Coronary artery (tissue), 2 donors: ENCODE results near the gene CCDC68.

Source experiments
- DNase-seq: peaks from one replicate; pipeline ENCODE4 v3.0.0-alpha.2; 2017; ENCODE audit warnings: low spot score
- H3K27ac ChIP-seq, 2 donors: fragments of 200-600 bp; sonication (generic); one replicate each; pipeline ENCODE4 v1.5.1; 2016 to 2019
- H3K4me3 ChIP-seq: fragments of 200-600 bp; sonication (generic); 2 replicates; pipeline ENCODE4 v1.5.1; 2016; ENCODE audit warnings: mild to moderate bottlenecking, moderate library complexity
- CTCF ChIP-seq: fragments of 200-600 bp; sonication (generic); IDR thresholded peaks from one replicate; pipeline ENCODE4 v1.5.1; 2019; ENCODE audit warnings: antibody characterized with exemption

The CCDC68 gene

DNA sequence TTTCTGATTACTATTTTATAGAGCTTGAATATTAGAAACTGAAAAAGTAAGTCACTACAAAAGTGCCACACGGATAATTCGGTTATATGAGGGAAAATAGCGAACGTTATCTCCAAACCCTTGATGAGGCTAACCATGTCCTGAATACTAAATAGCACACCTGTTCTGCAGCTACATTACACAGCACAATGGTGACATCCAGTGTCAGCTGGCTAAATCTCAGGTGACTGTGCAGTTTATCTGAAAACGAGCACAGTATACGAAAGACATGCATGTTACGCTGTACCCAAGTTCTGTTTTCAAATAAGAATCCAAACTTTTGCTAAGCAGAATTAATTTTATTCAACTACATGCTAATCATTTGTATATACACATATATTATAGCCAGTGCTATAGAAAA, 9.0 kb downstream of the CCDC68 start:
- H3K4me3 ChIP-seq: no peak overlapping the region
- no peak overlapping the region for H3K27ac ChIP-seq
- TF ChIP-seq CTCF: no peak
- no peak for DNase-seq

- no peak for TF ChIP-seq CTCF
- H3K4me3 ChIP-seq: no peak overlapping the region
- no peak for DNase-seq
- H3K27ac ChIP-seq: no peak overlapping the region
Observed at GRCh38 chr18:54949588-54949987, 9.7 kb downstream of the CCDC68 start.

DNA sequence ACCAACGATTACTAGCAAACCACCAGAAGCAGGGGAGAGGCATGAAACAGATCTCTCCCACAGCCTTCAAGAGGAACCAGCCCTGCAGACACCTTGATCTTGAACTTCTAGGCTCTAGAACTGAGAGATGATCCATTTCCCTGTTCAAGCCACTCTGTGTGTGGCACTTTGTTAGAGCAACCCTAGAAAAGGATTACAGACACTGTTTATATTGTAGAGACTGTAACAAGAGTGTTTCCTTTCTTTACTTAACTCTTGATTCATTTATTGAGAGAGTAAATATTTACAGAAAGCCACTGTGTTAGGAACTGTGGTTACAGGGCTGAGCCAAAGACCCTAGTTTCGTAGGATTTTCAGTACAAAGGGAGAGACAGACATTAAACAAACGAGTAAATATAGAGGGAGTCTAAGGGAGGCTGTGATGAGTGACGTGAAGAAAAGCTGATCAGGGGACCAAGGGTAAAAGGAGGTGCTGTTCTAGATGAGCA, 10.9 kb downstream of the CCDC68 start:
- TF ChIP-seq CTCF: no peak
- no peak overlapping the region for H3K27ac ChIP-seq
- DNase-seq: no peak
- H3K4me3 ChIP-seq: no peak overlapping the region

GRCh38 chr18:54947091-54947490, 12.2 kb downstream of the CCDC68 start:
- no peak for TF ChIP-seq CTCF
- no peak for DNase-seq
- Histone ChIP-seq H3K4me3 (no peak overlapping the region), H3K27ac (no peak overlapping the region)

- Histone ChIP-seq H3K4me3 (peak overlapping the region; percentile 68), H3K27ac (no peak overlapping the region)
- DNase-seq: no peak
- TF ChIP-seq CTCF: no peak
Observed at GRCh38 chr18:54946149-54946581, 13.1 kb downstream of the CCDC68 start.

GRCh38 chr18:54945576-54946125, 13.6 kb downstream of the CCDC68 start:
- no peak for TF ChIP-seq CTCF
- Histone ChIP-seq H3K27ac (peak overlapping the region in 1 of 2 donors; percentile 17), H3K4me3 (peak overlapping the region; percentile 68)
- no peak for DNase-seq

- H3K27ac ChIP-seq: no peak overlapping the region
- no peak for DNase-seq
- no peak overlapping the region for H3K4me3 ChIP-seq
- no peak for TF ChIP-seq CTCF
Observed at GRCh38 chr18:54942569-54942968, 16.7 kb downstream of the CCDC68 start.
